Hematopoietic multipotent progenitor cell treated with erythropoietin and hydrocortisone succinate and interleukin-3 and kit ligand, for 15 days (in vitro differentiated cells): ENCODE data around the gene SLC25A3.
"Not testable (repeated sequence)": the region's sequence is repeated elsewhere in the genome, so short reads cannot be mapped to it uniquely, and the experiment has no call there.

Source experiments
- DNase-seq: peaks from one replicate; pipeline ENCODE4 v3.0.0-alpha.2; 2015; ENCODE audit warnings: low spot score

SLC25A3 gene

DNA sequence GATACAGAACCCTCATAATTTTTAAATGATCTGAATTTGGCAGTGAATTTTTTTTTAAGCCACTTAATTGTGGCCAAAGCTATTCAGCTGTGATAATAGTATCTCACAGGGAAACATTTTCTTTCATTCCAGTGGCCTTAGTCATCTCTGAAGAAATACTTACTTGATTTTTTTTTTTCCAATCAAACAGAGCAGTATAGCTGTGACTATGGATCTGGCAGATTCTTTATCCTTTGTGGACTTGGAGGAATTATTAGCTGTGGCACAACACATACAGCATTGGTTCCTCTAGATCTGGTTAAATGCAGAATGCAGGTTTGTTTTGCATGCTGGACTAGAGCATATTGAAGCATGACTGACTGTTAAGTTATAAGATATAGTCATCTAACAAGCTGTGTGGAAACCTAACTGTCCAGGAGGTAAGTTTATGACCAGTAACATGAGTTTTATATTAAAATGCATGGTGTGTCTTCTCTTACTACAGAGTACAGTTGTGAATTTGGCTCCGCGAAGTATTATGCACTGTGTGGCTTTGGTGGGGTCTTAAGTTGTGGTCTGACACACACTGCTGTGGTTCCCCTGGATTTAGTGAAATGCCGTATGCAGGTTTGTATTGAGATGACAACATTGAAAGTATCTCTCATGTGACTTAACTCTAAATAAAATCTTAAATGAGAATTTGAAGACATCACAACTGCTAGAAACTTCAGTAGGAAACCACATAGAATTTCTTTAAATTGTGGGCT is 1.9 kb downstream of the SLC25A3 start:
- DNase-seq: peak; percentile 34

DNA sequence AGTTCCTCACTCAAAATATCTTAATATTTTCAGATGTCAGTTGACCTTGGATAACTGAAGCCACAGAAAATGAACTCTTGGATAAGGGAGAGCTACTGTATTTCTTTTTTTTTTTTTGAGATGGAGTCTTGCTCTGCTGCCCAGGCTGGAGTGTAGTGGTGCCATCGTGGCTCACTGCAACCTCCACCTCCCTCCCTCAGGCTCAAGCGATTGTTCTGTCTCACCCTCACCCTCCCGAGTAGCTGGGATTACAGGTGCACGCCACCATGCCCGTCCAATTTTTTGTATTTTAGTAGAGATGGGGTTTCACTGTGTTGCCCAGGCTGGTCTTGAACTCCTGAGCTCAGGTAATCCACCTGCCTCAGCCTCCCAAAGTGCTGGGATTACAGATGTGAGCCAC is 3.8 kb downstream of the SLC25A3 start:
- not testable (repeated sequence) for DNase-seq

DNA sequence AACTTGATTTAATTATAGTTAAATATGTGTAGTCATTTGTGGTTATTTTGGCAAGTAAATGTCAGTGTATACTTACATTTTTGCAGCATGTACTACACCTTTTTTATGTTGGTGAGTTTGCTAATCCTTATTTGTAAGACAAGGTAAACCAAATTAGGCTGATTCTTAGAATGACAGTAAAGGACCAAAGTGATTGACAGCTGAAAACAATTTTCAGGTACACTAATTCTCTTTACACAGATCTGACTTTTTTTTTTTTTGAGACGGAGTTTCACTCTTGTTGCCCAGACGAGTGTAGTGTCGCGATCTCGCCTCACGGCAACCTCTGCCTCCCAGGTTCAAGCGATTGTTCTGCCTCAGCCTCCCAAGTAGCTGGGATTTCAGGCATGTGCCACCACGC is 8.4 kb downstream of the SLC25A3 start:
- DNase-seq: no peak

DNA sequence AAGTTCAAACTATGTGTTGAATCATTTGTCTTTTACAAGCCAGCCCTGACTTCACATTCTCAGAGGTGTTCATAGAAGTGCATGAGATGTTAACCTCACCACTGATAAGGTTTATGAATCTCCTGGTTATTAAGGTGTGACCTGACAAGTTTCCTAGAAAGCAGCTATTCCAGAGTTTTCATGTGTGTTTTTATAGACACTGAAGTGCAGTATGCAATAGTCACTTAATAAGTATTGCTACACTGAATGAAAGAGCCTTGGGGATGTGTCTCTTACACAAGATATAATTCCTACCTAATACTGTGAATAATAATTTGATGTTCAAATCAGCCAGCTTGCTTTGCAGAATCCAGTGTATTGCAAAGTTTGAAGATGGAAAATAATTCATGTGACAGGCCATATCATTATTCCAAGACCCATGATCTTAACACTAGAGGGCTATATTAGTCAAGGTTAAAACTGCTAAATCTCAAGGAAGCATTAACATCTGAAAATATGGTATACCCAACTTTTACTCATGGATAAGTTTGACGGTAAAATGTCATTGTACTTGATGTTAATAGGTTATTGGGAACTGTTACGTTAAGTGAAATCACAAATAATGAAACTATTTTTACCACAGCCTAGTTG is 13.0 kb downstream of the SLC25A3 start:
- no peak for DNase-seq

DNA sequence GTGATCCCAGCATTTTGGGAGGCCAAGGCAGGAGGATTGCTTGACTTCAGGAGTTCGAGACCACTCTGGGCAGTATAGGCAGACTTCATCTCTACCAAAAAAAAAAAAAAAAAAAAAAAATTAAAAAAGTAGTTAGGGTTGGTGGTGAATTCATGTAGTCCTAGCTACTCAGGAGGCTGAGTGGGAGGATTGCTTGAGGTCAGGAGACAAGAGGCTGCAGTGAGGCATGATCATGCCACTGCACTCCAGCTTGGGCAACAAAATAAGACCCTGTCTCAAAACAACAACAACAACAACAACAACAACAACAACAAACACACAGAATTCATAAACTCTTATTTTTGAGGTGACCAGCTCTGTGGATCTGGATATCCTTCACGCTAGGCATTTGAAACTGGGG is 17.1 kb downstream of the SLC25A3 start:
- DNase-seq: no peak

DNA sequence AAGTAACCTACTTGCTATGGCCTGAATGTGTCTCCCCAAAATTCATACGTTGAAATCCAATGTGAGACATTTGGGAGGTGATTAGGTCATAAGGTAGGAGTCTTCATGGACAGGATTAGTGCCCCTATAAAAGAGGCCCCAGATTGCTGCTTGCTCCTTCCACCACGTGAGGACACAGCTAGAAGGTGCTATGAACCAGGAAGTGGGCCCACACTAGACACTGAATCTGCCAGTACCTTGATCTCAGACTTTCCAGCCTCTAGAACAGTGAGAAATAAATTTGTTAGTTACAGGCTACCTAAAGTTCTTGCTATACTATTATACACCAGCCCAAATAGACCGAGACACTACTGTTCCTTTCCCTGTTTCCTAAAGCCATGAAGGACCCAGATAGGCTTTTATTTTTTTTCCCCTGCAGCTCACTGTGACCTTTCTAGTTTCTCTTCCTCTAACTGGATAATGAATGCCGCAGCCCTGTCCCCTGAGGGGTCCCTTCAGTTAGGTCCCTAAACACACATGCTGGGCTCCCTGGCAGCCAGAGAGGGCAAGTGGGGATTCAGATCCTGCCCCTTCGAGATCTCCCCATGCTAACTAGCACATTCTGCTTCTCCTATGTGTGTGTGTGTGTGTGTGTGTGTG is 19.3 kb downstream of the SLC25A3 start:
- DNase-seq: no peak

DNA sequence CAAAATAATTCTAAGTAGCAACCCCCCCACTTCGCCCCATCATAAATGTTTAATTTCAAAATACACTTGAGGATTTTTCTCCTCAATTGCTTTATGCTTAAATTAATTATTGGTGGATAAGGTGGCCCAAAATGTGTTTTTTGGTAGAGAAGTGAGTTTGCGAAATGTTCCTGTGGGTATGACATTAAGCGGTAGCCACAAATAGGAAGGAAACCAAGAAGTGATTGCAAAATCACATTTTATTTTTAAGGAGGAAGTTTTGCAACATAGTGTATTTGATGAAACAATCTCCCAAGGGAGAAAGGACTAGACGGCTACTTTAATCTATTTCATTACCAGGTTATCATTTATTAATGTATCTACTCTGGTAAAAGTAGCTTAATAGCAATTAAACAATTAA is 25.5 kb downstream of the SLC25A3 start:
- DNase-seq: no peak

DNA sequence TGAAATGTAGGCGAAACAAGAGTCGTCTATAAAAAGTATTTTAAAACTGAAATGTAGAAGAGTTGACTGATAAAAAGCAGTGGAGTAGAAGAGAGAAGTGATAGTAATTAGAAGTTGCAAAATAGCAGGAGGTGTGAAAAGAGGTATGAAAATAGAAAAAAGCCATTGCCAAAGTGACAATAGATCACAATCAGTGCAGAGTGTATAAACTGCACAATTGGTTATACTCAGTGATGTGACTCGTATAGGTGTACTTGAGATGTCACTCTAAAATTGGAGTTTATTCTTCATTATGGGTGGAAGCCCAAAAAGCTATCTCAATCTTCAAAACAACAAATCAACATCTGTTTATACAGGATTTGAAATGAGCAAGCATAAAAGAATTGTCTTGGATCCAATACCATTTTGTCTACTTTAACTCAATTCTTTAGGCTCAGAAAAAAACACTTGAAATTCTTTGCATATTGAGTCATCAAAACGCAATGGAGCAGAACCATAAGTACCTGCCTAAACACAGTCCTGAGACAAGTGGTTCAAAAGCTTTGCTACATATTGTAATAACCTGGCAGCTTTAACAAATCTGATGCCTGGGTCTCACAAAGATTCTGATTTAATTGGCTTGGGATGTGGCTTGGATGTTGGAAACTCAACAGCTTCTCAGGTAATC is 42.3 kb downstream of the SLC25A3 start:
- no peak for DNase-seq

DNA sequence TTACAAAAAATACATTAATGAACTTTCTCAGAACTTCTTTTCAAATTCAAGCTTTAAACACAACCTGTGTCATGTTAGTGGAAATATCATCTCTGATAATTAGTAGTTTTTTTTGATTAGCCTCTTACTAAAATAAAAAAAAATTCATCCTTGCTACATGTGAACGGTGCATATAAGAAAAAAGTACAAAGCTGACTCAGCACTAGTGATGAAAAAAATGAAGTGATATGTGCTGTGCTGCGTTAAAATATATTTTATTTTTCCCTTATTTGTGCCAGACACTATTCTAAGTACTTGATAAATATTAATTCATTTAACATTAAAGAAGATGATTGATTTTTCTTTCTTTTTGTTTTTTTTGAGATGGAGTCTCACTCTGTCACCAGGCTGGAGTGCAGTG is 43.6 kb downstream of the SLC25A3 start:
- DNase-seq: no peak

DNA sequence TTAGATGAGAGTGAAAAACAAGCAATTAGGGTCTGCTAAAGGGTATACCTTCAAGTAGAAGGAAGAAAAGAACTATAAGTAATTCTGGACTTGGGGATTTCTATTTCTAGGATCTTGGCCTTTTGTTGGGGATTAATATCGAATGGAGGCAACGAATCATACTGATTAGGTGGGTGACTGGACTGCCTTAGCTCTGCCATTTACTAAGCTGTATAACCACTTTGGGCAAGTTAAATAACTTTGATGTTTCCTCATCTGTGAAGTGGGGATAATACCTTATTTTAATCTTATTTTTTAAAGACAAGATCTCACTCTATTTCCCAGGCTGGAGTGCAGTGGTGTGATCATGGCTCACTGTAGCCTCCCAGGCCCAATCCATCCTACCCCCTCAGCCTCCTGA is 44.5 kb downstream of the SLC25A3 start:
- no peak for DNase-seq

DNA sequence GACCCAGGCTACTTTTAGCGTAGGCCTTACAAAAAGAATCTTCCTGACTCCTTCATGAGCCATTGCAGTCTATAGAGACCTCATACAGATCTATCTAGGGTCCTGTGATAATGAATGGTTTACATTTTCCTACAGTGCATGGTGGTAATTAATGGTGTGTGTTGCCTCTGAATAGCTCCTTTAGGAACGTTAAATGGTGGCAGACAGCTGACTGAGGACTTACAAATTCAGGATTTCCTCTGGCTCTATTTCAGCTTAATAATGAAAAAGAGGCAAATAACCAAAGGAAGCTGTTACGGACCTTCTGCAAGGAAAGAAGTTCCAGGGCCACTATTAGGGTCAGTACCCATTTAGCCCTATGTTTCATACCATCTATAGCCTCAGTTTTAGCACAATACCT is 46.0 kb downstream of the SLC25A3 start:
- no peak for DNase-seq

DNA sequence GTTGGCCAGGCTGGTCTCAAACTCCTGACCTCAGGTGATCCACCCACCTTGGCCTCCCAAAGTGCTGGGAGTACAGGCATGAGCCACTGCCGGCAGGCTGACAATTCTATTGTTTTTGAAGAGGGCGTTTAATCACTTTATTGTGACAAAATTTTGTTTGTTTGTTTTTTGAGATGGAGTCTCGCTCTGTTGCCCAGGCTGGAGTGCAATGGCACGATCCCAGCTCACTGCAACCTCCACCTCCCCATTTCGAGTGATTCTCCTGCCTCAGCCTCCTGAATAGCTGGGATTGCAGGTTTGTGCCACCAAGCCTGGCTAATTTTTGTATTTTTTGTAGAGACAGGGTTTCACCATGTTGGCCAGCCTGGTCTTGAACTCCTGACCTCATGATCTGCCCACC is 49.3 kb downstream of the SLC25A3 start:
- DNase-seq: not testable (repeated sequence)

DNA sequence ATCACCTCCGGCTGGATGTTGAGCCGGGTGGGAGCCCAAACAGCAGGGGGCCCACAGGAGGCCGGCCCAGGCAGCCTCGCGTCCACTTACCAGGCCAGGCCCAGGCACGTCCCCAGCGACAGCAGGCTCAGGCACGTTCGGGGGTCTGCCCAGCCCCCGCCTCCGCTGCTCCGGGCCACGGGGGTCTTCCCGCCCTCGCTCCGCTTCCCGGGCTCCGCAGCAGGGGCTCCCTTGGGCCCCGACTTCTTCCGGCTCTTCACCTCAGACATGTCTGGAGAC is 50.9 kb downstream of the SLC25A3 start:
- DNase-seq: no peak

DNA sequence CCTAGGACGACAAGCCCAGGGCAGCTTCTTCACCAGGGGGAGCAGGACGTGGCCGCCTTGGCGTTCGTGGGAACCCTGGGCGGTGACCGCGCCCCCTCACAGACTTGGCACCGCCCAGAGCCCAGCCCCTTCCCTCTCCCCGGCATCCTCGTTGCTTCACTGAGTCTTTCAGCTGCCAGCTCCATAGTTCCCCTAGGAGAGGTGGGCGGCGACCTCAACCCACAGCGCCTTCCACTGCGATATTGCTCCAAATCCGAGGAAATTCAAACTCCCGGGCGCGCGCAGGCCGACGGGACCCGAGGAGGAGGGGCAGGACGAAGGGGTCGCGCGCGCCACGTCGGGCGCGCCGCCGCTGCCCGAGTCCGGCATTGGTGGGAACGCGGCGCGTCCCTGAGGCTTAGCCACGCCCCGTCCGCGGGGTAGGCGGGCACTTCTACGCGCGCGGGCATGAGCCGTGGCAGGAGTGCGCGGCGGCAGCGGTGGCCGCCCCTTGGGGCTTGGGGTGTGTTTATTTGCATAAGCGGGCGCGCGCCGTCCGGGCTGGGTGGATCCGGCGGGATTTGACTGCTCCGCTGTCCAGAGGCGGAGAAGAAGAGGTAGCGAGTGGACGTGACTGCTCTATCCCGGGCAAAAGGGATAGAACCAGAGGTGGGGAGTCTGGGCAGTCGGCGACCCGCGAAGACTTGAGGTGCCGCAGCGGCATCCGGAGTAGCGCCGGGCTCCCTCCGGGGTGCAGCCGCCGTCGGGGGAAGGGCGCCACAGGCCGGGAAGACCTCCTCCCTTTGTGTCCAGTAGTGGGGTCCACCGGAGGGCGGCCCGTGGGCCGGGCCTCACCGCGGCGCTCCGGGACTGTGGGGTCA is 51.5 kb downstream of the SLC25A3 start, which contains the start of the genes APAF1 and IKBIP:
Gene APAF1, plus strand, starts transcription at position 579 of the 860 bp plus-strand sequence. CDS start 3,070 bp downstream, outside the sequence.
Gene IKBIP, minus strand, starts transcription at position 77 of the 860 bp plus-strand sequence. CDS start 87 bp downstream, outside the sequence.
- peak; percentile 95 for DNase-seq

DNA sequence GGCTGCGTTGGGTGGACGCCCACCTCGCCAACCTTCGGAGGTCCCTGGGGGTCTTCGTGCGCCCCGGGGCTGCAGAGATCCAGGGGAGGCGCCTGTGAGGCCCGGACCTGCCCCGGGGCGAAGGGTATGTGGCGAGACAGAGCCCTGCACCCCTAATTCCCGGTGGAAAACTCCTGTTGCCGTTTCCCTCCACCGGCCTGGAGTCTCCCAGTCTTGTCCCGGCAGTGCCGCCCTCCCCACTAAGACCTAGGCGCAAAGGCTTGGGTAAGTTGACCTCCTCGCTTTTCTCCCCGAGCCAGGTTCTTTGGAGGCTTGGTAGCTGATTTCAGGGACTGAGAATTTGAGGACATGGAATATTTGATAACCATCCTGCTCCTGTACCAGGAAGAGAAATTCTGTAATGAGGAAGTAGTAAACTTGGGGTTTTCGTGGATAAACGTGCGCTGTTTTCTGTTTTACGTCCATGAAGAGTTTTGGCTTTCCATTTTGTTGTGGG is 52.1 kb downstream of the SLC25A3 start:
- no peak for DNase-seq

DNA sequence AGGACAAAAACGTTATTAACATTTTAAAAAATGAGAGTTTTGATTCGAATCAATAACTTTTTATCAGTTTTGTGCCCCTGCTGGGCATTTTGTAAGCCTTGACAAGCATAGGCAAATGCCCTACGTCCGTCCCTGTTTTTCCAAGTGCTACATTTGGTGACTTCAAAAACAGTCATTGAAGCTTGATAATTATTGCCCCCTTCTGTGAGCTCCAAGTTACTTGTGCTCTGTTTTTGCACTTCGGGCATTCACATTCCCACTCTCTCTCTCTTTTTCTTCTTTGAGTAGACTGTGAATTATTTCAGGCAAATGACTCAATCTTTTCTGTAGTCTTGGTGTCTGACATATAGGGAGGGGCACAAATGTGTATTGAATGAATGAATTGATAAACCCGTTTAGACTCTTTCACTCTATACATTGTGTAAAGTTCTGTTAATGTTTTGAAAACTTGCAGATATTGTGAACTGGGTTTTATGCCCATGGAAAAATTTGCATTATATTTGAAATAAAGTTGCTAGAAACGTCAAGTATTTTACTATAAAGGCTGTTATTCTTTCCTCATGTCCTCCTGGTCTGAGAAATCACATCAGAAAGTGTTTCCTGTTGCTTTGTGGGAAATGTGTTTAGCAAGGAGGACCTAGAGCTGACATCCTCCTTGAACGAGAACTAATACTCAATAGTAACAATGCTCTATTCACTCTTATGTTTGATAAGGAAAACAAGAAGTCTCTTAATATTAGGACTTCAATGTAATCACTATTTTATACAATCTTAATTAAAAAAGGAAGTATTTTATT is 53.0 kb downstream of the SLC25A3 start:
- DNase-seq: peak; percentile 20

DNA sequence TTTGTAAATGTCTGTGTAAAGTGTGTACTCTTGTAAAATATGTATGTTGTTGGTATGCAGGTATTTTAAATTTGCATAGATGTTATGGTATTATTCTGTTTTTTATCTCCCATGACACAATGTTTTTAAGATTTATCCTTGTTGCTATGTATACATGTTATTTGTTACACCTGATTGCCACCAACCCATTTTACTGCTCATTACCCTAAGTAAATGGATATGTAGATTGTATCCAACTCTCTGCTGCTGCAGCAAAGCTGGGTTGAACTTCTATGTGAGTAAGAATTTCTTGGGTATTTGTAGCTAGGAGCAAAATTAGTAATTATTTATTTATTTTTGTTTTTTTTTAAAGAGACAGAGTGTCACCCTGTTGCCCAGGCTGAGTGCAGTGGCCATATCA is 57.8 kb downstream of the SLC25A3 start:
- DNase-seq: no peak

DNA sequence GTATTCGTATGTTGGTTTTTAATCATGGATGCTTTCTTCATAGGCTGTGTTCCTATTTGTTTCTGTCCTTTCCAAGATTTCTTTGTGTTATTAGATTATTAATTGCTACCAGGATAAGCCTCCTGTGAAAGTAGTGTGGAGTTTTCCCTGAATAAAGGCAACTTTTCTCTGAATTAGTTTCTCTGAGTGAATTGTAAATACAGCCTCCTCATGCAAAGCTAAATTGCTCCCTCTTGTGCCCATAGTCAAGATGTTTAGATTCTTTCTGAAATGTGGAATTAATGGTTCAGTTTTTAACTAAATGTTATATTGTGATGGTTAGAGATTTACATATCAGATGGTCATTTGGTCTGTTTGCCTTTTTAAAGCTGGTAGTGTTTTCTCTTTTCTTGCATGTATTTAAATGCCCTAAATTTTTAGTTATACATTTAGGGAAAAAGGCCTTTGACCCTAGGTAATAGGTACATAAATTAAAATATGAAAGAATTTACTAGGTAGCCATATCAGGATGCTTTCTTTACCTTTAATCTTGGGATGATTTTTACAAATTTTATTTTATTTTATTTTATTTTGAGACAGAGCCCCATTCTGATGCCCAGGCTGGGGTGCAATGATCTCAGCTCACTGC is 60.5 kb downstream of the SLC25A3 start:
- peak; percentile 73 for DNase-seq
